HL-60/S4 treated with phorbol 12-myristate 13-acetate at 8.2 ng/mL for 4 days and 3 days (cell line): Measurements from ENCODE around the gene LRRC42.

Source experiments
- in situ Hi-C: fragments of 300-500 bp; cut with MboI; formaldehyde crosslinking; loops from 2 replicates; pipeline ENCODE4 v1.15.0; 2022; ENCODE audit warnings: low sequenced_read_pairs

LRRC42 gene, protein sequence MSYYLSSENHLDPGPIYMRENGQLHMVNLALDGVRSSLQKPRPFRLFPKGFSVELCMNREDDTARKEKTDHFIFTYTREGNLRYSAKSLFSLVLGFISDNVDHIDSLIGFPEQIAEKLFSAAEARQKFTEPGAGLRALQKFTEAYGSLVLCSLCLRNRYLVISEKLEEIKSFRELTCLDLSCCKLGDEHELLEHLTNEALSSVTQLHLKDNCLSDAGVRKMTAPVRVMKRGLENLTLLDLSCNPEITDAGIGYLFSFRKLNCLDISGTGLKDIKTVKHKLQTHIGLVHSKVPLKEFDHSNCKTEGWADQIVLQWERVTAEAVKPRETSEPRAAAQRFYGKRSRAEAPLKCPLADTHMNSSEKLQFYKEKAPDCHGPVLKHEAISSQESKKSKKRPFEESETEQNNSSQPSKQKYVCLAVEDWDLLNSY

DNA sequence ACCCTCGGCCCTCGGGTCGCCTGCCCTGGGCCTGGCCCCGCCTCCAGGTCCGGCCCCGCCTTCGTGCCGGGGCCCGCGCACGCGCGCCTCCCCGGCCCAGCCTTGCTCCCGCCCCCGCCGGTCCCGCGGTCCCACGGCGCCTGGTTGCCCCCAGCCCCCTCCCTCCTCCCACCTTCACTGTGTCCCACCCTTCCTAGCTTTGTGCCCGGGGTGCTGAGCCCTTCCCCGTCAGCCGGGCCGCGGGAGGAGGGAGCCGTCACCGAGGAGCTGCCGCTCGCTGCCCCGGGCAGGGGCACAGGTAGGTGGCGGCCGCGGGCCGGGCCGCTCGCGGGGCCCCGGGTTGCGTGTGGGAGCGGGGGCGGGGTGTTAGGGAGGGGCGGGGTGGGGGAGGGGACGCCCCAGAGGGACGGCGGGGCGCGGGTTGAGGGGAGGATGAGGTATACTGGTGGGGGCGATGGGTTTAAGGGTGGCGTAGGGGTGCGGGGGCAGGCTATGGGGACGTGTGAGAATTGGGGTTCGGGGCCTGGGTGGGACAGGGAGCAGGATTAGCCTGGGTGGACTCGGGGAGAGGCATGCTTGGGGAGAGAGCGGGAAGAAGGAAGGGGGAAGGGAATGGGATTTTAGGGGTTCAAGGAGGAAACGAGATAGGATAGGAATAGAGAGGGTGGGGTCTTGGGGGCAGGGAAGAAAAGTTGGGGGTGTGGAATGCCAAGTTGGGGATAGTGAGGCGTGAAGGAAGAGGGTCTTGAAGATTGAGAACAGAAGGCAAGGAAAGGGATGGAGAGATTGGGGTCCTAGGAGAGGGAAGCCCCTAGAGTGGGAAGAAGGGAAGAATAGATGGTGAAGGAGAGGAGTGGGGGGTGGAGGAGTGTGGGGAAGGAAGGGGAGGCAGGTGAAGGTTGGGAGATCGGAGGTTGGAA, at the start of gene LRRC42:
TSS of gene LRRC42 (plus strand) at position 99 of the 920 bp plus-strand sequence. CDS start 5,650 bp downstream, outside the sequence.
- in situ Hi-C loops, result no loop called here

DNA sequence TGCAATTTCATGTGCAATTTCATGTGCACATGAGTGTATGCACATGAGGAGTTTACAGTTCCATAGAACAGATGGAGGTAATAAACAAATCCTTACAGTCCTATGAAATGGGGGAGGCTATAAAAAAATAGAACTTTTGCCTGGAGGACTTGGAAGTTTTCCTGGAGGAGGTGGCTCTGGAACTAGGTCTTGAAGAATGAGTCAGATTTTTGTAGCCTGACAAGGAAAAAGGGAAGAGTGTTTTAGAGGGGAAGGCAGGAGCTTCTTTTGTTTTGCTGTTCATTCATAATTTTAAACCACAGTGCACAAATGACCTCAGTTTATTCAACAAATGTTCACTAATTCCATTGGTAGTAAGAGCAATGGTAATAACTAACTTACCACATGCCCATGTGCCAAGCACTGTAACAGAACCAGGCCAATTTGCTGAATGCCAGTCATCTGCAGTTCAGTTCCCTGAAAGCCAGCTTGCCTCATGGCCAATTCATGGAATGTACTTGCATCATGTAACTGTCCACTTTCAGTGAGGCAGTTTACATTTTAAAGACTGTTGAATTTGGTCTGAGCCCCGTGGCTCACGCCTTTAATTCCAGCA, 49.4 kb upstream of the LRRC42 start:
- in situ Hi-C loops, result no loop called here

- in situ Hi-C loops, result no loop called here
Observed at GRCh38 chr1:53899206-53899628, 46.9 kb upstream of the LRRC42 start.

DNA sequence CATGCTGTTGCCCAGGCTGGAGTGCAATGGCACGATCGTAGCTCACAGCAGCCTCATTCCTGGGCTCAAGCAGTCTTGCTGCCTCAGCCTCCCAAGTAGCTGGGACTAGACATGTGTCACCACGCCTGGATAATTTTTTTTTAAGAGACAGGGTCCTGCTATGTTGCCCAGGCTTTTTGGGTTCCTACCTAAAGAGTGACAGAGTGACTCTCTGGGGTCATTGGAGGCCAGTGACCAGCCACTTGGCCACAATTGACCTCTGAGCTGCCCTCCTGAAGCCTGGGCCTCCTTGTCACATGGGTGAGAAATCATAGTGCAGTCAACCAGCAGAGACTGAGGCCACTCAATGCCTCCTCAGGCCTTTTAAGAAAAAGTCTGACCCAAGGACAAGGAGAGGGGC, 46.4 kb upstream of the LRRC42 start:
- in situ Hi-C loops, result no loop called here

- in situ Hi-C loops, result no loop called here
Observed at GRCh38 chr1:53902235-53903138, 43.7 kb upstream of the LRRC42 start.

DNA sequence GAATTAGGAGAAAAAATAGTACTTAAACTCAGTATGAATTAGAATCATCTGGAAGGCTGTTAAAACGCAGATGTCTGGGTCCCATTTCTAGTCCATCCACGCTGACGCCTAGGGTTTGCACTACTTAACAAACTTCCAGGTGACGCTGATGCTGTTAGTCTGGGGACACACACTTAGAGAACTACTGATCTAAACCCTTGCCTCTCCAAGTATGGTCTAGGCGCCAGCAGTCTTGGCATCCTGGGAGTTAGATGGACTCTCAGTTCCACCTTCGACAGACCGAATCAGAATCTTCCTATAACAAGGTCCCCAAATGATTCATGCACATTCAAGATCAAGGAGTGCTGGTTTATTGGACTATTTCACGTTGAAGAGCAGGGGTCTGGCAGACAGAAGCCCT, 40.6 kb upstream of the LRRC42 start:
- in situ Hi-C loops, result no loop called here

- in situ Hi-C loops, result no loop called here
Observed at GRCh38 chr1:53906121-53906520, 40.0 kb upstream of the LRRC42 start.

GRCh38 chr1:53909946-53910345, 36.2 kb upstream of the LRRC42 start:
- in situ Hi-C loops, result no loop called here

GRCh38 chr1:53911442-53911841, 34.7 kb upstream of the LRRC42 start:
- in situ Hi-C loops, result no loop called here

DNA sequence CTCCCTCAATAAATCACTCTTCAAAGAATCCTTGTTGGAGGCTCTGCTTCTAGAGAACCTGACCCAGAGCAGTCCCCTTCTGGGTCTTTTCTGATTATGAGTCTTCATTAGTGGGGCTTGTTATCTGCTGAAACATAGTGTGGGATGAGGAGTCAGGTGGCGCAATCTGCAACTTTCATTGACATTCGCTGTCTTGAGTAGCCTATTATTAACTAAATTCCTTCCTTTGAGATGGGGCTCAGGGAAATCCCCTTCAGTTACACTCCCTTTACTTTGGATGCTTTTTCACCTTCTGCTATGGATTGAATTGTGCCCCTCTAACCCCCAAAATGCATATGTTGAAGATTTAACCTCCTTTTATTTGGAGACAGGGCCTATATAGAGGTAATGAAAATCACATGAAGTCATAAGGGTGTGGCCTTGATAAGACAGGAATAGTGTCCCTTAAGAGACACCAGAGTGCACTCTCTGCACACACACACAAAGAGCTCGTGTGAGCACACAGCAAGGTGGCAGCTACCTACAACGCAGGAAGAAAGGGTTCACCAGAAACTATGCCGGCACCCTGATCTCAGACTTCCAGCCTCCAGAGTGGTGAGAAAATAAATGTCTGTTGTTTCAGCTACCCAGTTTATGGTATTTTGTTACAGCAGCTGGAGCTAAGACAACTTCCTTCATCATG, 32.7 kb upstream of the LRRC42 start:
- in situ Hi-C loops, result no loop called here

GRCh38 chr1:53918343-53918742, 27.8 kb upstream of the LRRC42 start:
- in situ Hi-C loops, result no loop called here

- in situ Hi-C loops, result no loop called here
Observed at GRCh38 chr1:53919675-53920066, 26.5 kb upstream of the LRRC42 start.

GRCh38 chr1:53927376-53927881, 18.7 kb upstream of the LRRC42 start:
- in situ Hi-C loops, result no loop called here

- in situ Hi-C loops, result no loop called here
Observed at GRCh38 chr1:53929246-53929960, 16.7 kb upstream of the LRRC42 start.

- in situ Hi-C loops, result no loop called here
Observed at GRCh38 chr1:53930932-53931331, 15.2 kb upstream of the LRRC42 start.

GRCh38 chr1:53931523-53931922, 14.6 kb upstream of the LRRC42 start:
- in situ Hi-C loops, result no loop called here

DNA sequence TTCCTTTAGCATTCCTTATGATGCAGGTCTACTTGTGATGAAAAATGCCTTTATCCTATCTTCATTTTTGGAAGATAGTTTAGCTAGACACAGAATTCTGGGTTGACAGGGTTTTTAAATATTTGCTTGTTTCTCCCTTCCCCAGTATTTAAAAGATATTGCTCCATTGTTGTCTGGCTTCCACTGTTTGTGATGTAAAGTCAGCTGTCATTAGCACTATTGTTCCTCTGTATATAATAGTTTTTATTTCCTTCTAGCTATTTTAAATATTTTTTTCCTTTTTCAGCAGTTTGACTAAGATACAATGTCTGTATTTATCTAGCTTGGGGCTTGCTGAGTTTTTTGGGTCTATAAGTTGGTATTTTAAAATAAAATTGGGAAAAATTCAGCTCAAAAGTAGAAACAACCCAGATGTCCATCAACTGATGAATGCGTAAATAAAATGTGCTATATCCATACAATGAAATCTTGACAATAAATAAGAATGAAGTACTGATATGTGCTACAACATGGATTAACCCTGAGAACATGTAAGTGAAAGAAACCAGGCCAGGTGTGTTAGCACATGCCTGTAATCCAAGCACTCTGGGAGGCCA, 11.9 kb upstream of the LRRC42 start:
- in situ Hi-C loops, result no loop called here

DNA sequence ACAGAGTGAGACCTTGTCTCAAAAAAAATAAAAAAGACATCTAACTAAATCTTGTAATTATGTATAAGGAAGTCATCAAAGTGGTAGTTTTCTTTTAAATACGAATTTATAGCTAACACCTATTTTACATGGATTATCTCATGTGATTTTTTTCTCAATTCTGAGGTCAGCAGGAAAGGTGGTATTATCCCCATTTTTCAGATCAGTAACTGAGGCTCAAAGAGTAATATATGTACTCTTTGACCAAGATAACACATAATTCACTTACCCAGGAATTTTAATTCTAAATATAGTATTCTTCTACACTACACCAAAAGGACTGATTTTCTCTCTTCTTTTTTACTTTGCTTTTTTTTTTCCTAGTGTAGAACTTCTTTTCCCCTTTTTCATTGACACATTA, 9.7 kb upstream of the LRRC42 start:
- in situ Hi-C loops, result no loop called here
